Measurements from ENCODE around the gene EXOC4.
A peak's percentile ranks its signal among the peaks of the same experiment; 100 is the strongest.

EXOC4 gene

DNA sequence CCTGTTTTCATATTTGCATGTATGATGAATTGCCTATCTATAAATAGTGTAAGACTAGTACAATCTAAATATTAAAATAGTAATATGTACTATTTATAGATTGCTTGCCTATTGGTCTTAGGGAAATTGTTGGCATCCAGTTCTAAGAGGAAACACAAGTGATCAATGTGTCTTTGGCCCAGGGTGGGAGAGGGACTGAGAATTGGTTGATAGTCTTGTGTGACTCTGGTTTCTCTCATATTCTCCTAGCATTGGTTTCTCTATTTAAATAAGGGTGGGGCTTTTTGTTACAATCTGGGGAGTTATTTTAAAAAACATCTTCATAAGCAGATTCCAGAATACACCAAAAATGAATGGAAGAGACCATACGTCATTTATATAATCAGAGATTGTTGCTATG is 250.1 kb downstream of the EXOC4 start:
- Histone ChIP-seq H3K36me3 (ENCODE audit: insufficient read depth, low read length) (no peaks in the 10 kb centered on the region), H3K79me2 (ENCODE audit: insufficient read depth, low read length) (no peaks in the 10 kb centered on the region), H4K20me1 (ENCODE audit: insufficient read depth, low read length, poor library complexity, severe bottlenecking) (no peaks in the 10 kb centered on the region)

GRCh38 chr7:133504825-133505224 is 251.9 kb downstream of the EXOC4 start:
- peaks cover 59% of the 10 kb centered on the region for H3K4me1 ChIP-seq (ENCODE audit: insufficient read depth, low read length, poor library complexity, severe bottlenecking)
- H3K27me3 ChIP-seq (ENCODE audit: insufficient read depth, low read length, poor library complexity, severe bottlenecking) = no peaks in the 10 kb centered on the region
- H3F3A ChIP-seq (ENCODE audit: low read depth) = 0 out of 2 replicates have a peak, but pooled peaks cover 2% of the 10 kb centered on the region
- no peak overlapping the region for H2AFZ ChIP-seq (ENCODE audit: low read length)
- TF ChIP-seq, protein P1, sequence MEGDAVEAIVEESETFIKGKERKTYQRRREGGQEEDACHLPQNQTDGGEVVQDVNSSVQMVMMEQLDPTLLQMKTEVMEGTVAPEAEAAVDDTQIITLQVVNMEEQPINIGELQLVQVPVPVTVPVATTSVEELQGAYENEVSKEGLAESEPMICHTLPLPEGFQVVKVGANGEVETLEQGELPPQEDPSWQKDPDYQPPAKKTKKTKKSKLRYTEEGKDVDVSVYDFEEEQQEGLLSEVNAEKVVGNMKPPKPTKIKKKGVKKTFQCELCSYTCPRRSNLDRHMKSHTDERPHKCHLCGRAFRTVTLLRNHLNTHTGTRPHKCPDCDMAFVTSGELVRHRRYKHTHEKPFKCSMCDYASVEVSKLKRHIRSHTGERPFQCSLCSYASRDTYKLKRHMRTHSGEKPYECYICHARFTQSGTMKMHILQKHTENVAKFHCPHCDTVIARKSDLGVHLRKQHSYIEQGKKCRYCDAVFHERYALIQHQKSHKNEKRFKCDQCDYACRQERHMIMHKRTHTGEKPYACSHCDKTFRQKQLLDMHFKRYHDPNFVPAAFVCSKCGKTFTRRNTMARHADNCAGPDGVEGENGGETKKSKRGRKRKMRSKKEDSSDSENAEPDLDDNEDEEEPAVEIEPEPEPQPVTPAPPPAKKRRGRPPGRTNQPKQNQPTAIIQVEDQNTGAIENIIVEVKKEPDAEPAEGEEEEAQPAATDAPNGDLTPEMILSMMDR (conservative IDR thresholded peaks at IDR 0.05; ENCODE audit: low read length) = no peak
- TF ChIP-seq EZH2phosphoT487 (IDR thresholded peaks at IDR 0.05; ENCODE audit: borderline replicate concordance) = no peak
- H3K9me3 ChIP-seq (ENCODE audit: insufficient read depth, low read depth, low read length) = no peaks in the 10 kb centered on the region
- peak overlapping the region; percentile 41 for H3K4me3 ChIP-seq (ENCODE audit: low read length, poor library complexity, severe bottlenecking)
- no peaks in the 10 kb centered on the region for H3K36me3 ChIP-seq (ENCODE audit: insufficient read depth, low read length)
- no peaks in the 10 kb centered on the region for H3K9me2 ChIP-seq (replicated peaks; ENCODE audit: low read depth, low read length)
- no peaks in the 10 kb centered on the region for H3K79me2 ChIP-seq (ENCODE audit: insufficient read depth, low read length)
- peak overlapping the region; percentile 74 for H3K4me2 ChIP-seq (ENCODE audit: low read depth, low read length, poor library complexity, severe bottlenecking)
- no peaks in the 10 kb centered on the region for H4K20me1 ChIP-seq (ENCODE audit: insufficient read depth, low read length, poor library complexity, severe bottlenecking)
- peak overlapping the region; percentile 29 for H3K9ac ChIP-seq (ENCODE audit: low read depth, low read length, poor library complexity, severe bottlenecking)

More for the DNA sequence above, 250.1 kb downstream of the EXOC4 start:
- H3K4me2 ChIP-seq (ENCODE audit: low read depth, low read length, poor library complexity, severe bottlenecking) = no peak overlapping the region
- no peak overlapping the region for H2AFZ ChIP-seq (ENCODE audit: low read length)
- H3K4me3 ChIP-seq (ENCODE audit: low read length, poor library complexity, severe bottlenecking) = no peak overlapping the region
- H3K9me2 ChIP-seq (replicated peaks; ENCODE audit: low read depth, low read length) = no peaks in the 10 kb centered on the region
- TF ChIP-seq EZH2phosphoT487 (IDR thresholded peaks at IDR 0.05; ENCODE audit: borderline replicate concordance) = no peak
- TF ChIP-seq, protein P1 (conservative IDR thresholded peaks at IDR 0.05; ENCODE audit: low read length) = no peak
- H3K27me3 ChIP-seq (ENCODE audit: insufficient read depth, low read length, poor library complexity, severe bottlenecking) = no peaks in the 10 kb centered on the region
- peaks cover 53% of the 10 kb centered on the region for H3K4me1 ChIP-seq (ENCODE audit: insufficient read depth, low read length, poor library complexity, severe bottlenecking)
- H3K9me3 ChIP-seq (ENCODE audit: insufficient read depth, low read depth, low read length) = no peaks in the 10 kb centered on the region
- H3K9ac ChIP-seq (ENCODE audit: low read depth, low read length, poor library complexity, severe bottlenecking) = no peak overlapping the region
- H3F3A ChIP-seq (ENCODE audit: low read depth) = 0 out of 2 replicates have a peak, but pooled peaks cover 2% of the 10 kb centered on the region

DNA sequence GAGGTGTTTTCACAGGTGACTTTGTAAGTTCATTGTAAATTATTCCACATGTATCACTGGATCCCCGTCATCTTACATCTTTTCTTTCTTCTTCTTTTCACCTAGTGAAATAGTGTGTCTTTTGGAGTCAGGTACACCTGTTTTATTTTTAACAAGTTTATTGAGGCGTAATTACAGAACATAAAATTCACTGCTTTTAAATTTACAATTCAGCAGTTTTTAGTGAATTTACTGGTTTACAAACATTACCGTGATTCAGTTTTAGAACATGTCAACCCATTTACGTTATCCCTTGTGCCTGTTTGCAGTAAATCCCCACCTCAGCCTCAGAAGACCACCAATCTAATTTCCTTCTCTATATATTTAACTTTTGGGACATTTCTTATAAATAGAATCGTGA is 256.9 kb downstream of the EXOC4 start:
- H3F3A ChIP-seq (ENCODE audit: low read depth) = 0 out of 2 replicates have a peak, but pooled peaks cover 2% of the 10 kb centered on the region
- H3K36me3 ChIP-seq (ENCODE audit: insufficient read depth, low read length) = no peaks in the 10 kb centered on the region
- H3K9me2 ChIP-seq (replicated peaks; ENCODE audit: low read depth, low read length) = no peaks in the 10 kb centered on the region
- TF ChIP-seq EZH2phosphoT487 (IDR thresholded peaks at IDR 0.05; ENCODE audit: borderline replicate concordance) = no peak
- TF ChIP-seq, protein P1 (conservative IDR thresholded peaks at IDR 0.05; ENCODE audit: low read length) = no peak
- no peaks in the 10 kb centered on the region for H3K27me3 ChIP-seq (ENCODE audit: insufficient read depth, low read length, poor library complexity, severe bottlenecking)
- H2AFZ ChIP-seq (ENCODE audit: low read length) = no peak overlapping the region
- H3K79me2 ChIP-seq (ENCODE audit: insufficient read depth, low read length) = no peaks in the 10 kb centered on the region
- peaks cover 36% of the 10 kb centered on the region for H3K4me1 ChIP-seq (ENCODE audit: insufficient read depth, low read length, poor library complexity, severe bottlenecking)
- no peak overlapping the region for H3K9ac ChIP-seq (ENCODE audit: low read depth, low read length, poor library complexity, severe bottlenecking)
- H3K9me3 ChIP-seq (ENCODE audit: insufficient read depth, low read depth, low read length) = peaks cover 6% of the 10 kb centered on the region; the same call in 1 of the 2 replicates
- no peak overlapping the region for H3K4me3 ChIP-seq (ENCODE audit: low read length, poor library complexity, severe bottlenecking)
- no peak overlapping the region for H3K4me2 ChIP-seq (ENCODE audit: low read depth, low read length, poor library complexity, severe bottlenecking)
- H4K20me1 ChIP-seq (ENCODE audit: insufficient read depth, low read length, poor library complexity, severe bottlenecking) = no peaks in the 10 kb centered on the region
